ENCODE data around the gene FNDC8.

The FNDC8 gene

GRCh38 chr17:35080536-35080935 is 40.9 kb upstream of the FNDC8 start:
- DNase-seq (ENCODE audit: insufficient read length, low spot score), result no peak
- TF ChIP-seq CTCF (IDR thresholded peaks at IDR 0.05; ENCODE audit: insufficient read depth, missing control alignments), result no peak
- FAIRE-seq, result no peak

DNA sequence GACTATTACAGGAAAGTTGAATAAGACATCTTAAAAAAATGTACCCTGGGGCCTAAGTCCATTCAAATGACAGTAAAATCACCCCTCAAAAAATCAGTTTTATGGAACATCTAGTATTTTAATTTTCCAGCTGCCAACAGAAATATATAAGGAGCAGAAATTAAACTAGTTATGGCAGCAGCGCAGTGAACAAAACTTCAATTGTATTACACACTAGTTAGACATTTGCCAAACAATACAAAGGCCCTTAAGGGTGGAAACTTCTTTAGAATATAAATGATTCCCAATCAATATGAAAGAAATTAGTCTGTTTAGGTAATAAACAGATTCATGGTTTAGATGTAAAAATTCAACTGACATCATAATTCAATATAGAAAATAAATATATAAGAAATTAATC is 39.8 kb upstream of the FNDC8 start:
- no peak for TF ChIP-seq CTCF (IDR thresholded peaks at IDR 0.05; ENCODE audit: insufficient read depth, missing control alignments)
- no peak for FAIRE-seq
- DNase-seq (ENCODE audit: insufficient read length, low spot score), result no peak

- DNase-seq (ENCODE audit: insufficient read length, low spot score) (peak; percentile 25), FAIRE-seq (no peak)
- TF ChIP-seq CTCF (IDR thresholded peaks at IDR 0.05; ENCODE audit: insufficient read depth, missing control alignments), result no peak
Measured at GRCh38 chr17:35082073-35082657, 39.2 kb upstream of the FNDC8 start.

DNA sequence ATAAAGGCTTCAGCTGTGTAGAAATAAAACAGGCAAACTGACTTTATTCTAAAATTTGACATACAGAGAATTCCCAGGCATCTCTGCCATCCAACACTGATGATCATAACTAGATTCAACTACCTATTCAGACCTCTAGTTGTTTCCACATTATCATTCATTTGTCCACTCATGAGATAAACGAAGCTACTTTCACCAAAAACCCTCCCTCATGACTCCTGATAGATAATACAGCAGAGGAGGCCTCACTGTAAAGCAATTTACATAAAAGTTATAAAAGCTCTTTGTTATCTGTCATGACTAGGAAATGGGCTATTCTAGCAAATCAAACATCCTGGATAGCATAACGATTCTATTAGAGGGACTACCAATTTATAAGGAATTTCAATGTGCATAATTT is 38.3 kb upstream of the FNDC8 start:
- FAIRE-seq (no peak), DNase-seq (ENCODE audit: insufficient read length, low spot score) (no peak)
- TF ChIP-seq CTCF (IDR thresholded peaks at IDR 0.05; ENCODE audit: insufficient read depth, missing control alignments), result no peak

DNA sequence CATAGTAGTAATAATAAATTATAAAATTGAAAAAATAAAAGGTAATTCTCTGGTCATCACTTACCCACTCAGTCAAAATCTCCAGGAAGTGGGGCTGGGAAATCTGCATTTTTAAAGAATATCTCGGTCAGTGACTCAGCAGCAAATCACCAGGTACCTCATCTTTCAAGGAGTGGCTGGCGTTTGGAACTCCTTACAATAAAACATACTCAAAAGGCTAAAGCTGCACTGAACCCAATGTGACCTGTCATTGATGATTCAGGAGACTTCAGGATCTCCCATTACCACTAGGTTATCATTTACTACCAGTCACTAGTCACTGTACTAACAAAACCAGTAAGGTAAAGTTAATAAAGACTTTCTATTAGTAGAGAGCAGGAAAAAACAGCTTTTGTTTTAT is 36.4 kb upstream of the FNDC8 start:
- FAIRE-seq, result no peak
- DNase-seq (ENCODE audit: insufficient read length, low spot score), result no peak
- TF ChIP-seq CTCF (IDR thresholded peaks at IDR 0.05; ENCODE audit: insufficient read depth, missing control alignments), result no peak

DNA sequence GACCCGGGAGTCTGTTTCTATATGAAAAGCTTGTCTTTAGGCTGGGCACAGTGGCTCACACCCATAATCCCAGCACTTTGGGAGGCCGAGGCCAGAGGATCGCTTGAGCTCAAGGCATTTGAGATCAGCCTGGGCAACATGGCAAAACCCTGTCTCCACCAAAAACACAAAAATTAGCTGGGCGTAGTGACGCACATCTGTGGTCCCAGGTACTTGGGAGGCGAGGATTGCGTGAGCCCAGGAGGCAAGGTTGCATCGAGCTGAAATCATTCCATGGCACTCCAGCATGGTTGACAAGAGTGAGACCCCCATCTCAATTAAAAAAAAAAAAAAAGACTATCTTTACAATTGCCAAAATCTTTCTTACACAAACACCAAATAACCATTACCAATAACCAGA is 35.3 kb upstream of the FNDC8 start:
- no peak for FAIRE-seq
- DNase-seq (ENCODE audit: insufficient read length, low spot score), result no peak
- no peak for TF ChIP-seq CTCF (IDR thresholded peaks at IDR 0.05; ENCODE audit: insufficient read depth, missing control alignments)

- TF ChIP-seq CTCF (IDR thresholded peaks at IDR 0.05; ENCODE audit: insufficient read depth, missing control alignments), result no peak
- FAIRE-seq (no peak), DNase-seq (ENCODE audit: insufficient read length, low spot score) (no peak)
Measured at GRCh38 chr17:35086931-35087573, 34.4 kb upstream of the FNDC8 start.
